HG03095 (cell line): ENCODE measurements around the gene RAB5IF.

ENCODE experiments used
- ATAC-seq: cut with Tn5 transposase; IDR thresholded peaks from one replicate; pipeline ENCODE4 v1.9.1; 2021; ENCODE audit warnings: moderate library complexity; ENCODE audit not compliant: unreplicated experiment

The RAB5IF gene

DNA sequence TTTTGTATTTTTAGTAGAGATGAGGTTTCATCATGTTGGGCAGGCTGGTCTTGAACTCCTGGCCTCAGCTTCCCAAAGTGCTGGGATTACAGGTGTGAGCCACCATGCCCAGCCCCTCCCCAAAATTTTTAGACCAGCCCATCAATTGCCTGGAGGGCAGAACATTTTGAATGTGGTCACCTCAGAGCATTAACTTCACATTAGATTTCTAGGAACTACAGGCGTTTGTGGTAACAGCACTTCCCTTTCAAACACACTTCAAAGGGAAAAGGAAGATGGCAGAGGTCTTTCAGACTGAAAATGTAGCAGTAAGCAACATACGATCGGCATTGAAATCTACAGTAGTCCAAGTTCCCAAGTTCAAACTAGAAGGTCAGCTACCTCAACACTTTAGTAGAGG lies 52.7 kb downstream of the RAB5IF start:
- ATAC-seq, result no peak
